HEK293T (cell line): ENCODE data around the gene HOXD4.

ENCODE experiments used
- CTCF ChIA-PET: fragments of 350-600 bp; formaldehyde crosslinking; extraction: SDS; loops from one replicate; lab custom pipeline; 2021; ENCODE audit warnings: antibody characterized with exemption, inconsistent platforms; lab: Yijun Ruan, JAX
- POLR2A ChIA-PET: fragments of 350-600 bp; formaldehyde crosslinking; extraction: SDS; loops from one replicate; lab custom pipeline; 2020; ENCODE audit warnings: antibody characterized with exemption, inconsistent platforms; lab: Yijun Ruan, JAX
- DNase-seq: peaks from one replicate; pipeline ENCODE4 v3.0.0; 2012; ENCODE audit warnings: mixed read lengths; ENCODE audit errors: extremely low spot score
- ARNT ChIP-seq: fragments of 450-650 bp; IDR thresholded peaks from 2 replicates; pipeline ENCODE4 v1.6.1; 2017; ENCODE audit warnings: mild to moderate bottlenecking
- BHLHE40 ChIP-seq: fragments of 450-650 bp; IDR thresholded peaks from 2 replicates; pipeline ENCODE4 v1.6.1; 2016; ENCODE audit warnings: mild to moderate bottlenecking, moderate library complexity, borderline replicate concordance
- CTBP1 ChIP-seq: fragments of 450-650 bp; IDR thresholded peaks from 2 replicates; pipeline ENCODE4 v1.6.1; 2016; ENCODE audit warnings: borderline replicate concordance
- ELF4 ChIP-seq: fragments of 450-650 bp; IDR thresholded peaks from 2 replicates; pipeline ENCODE4 v1.6.1; 2017; ENCODE audit warnings: antibody characterized with exemption
- FOXA1 ChIP-seq: fragments of 450-650 bp; IDR thresholded peaks from 2 replicates; pipeline ENCODE4 v1.6.1; 2016; ENCODE audit warnings: mild to moderate bottlenecking
- FOXK2 ChIP-seq: fragments of 450-650 bp; IDR thresholded peaks from 2 replicates; pipeline ENCODE4 v1.6.1; 2016; ENCODE audit warnings: mild to moderate bottlenecking
- FOXM1 ChIP-seq: fragments of 450-650 bp; IDR thresholded peaks from 2 replicates; pipeline ENCODE4 v1.6.1; 2017; ENCODE audit warnings: mild to moderate bottlenecking, borderline replicate concordance
- HDGF ChIP-seq: fragments of 450-650 bp; IDR thresholded peaks from 2 replicates; pipeline ENCODE4 v1.6.1; 2017; ENCODE audit warnings: antibody characterized with exemption, borderline replicate concordance
- L3MBTL2 ChIP-seq: fragments of 450-650 bp; conservative IDR thresholded peaks from 2 replicates; pipeline ENCODE4 v1.6.1; 2016; ENCODE audit warnings: mild to moderate bottlenecking
- LEF1 ChIP-seq: fragments of 450-650 bp; IDR thresholded peaks from 2 replicates; pipeline ENCODE4 v1.6.1; 2017; ENCODE audit warnings: mild to moderate bottlenecking, borderline replicate concordance
- NFRKB ChIP-seq: fragments of 450-650 bp; IDR thresholded peaks from 2 replicates; pipeline ENCODE4 v1.6.1; 2016; ENCODE audit warnings: mild to moderate bottlenecking, moderate library complexity
- PKNOX1 ChIP-seq: fragments of 450-650 bp; IDR thresholded peaks from 2 replicates; pipeline ENCODE4 v1.6.1; 2016
- SP1 ChIP-seq: fragments of 450-650 bp; IDR thresholded peaks from 2 replicates; pipeline ENCODE4 v1.6.1; 2017
- SUZ12 ChIP-seq: fragments of 450-650 bp; IDR thresholded peaks from 2 replicates; pipeline ENCODE4 v1.6.1; 2016; ENCODE audit warnings: mild to moderate bottlenecking
- TARDBP ChIP-seq: fragments of 450-650 bp; IDR thresholded peaks from 2 replicates; pipeline ENCODE4 v1.6.1; 2016
- ZNF384 ChIP-seq: fragments of 450-650 bp; IDR thresholded peaks from 2 replicates; pipeline ENCODE4 v1.6.1; 2016

HOXD4 gene

GRCh38 chr2:176138923-176139660, 12.3 kb upstream of the HOXD4 start:
- ChIA-PET POLR2A (interaction anchor here (1.0 to 1.2 kb wide), 3 partner anchors 8 to 498 kb away, joined by 3 to 5 read pairs (median 3); no protein-coding TSS in a partner anchor), CTCF (interaction anchor here (0.8 to 2.9 kb wide), 6 partner anchors 12 to 512 kb away, joined by 3 to 26 read pairs (median 12); no protein-coding TSS in a partner anchor)
- TF ChIP-seq FOXA1 (no peak), HDGF (no peak), ARNT (no peak), LEF1 (no peak), SUZ12 (no peak), SP1 (no peak)
- DNase-seq = no peak

GRCh38 chr2:176139661-176140512, 11.5 kb upstream of the HOXD4 start:
- ChIA-PET CTCF (interaction anchor here (0.6 to 2.9 kb wide), 26 partner anchors 8 to 1009 kb away, joined by 3 to 26 read pairs (median 4); partner anchors contain the start of gene MTX2), POLR2A (interaction anchor here (1.2 to 1.8 kb wide), 4 partner anchors 9 to 497 kb away, joined by 3 to 13 read pairs (median 5); no protein-coding TSS in a partner anchor)
- no peak for TF ChIP-seq ARNT
- no peak for TF ChIP-seq CTBP1
- TF ChIP-seq FOXM1 = no peak
- TF ChIP-seq TARDBP = no peak
- TF ChIP-seq HDGF = no peak
- no peak for TF ChIP-seq NFRKB
- no peak for TF ChIP-seq BHLHE40
- TF ChIP-seq PKNOX1 = no peak
- TF ChIP-seq ELF4 = no peak
- no peak for TF ChIP-seq FOXA1
- no peak for TF ChIP-seq SUZ12
- TF ChIP-seq SP1 = no peak
- no peak for TF ChIP-seq LEF1
- TF ChIP-seq ZNF384 = no peak
- TF ChIP-seq FOXK2 = no peak
- TF ChIP-seq L3MBTL2 = no peak
- DNase-seq = no peak

- peak; percentile 85 for DNase-seq
- ChIA-PET CTCF (interaction anchor here (0.6 to 2.9 kb wide), 30 partner anchors 9 to 1008 kb away, joined by 3 to 26 read pairs (median 4); partner anchors contain the start of genes HOXD4 and MTX2), POLR2A (interaction anchor here (1.0 to 1.8 kb wide), 4 partner anchors 15 to 413 kb away, joined by 3 to 13 read pairs (median 4); partner anchors contain the start of gene HOXD3)
- TF ChIP-seq HDGF (no peak), L3MBTL2 (peak; percentile 96), FOXM1 (0 out of 2 replicates have a peak, but pooled peaks have one; percentile 5)
These were observed 10.6 kb upstream of the HOXD4 start for GRCh38 chr2:176140513-176141317.

- ChIA-PET POLR2A (no interaction called here), CTCF (no interaction called here)
- no peak for DNase-seq
- TF ChIP-seq TARDBP (no peak), BHLHE40 (no peak), FOXK2 (no peak), CTBP1 (no peak), SUZ12 (no peak), HDGF (no peak), NFRKB (no peak), PKNOX1 (no peak), SP1 (no peak), L3MBTL2 (no peak), LEF1 (no peak), ZNF384 (no peak), ELF4 (no peak), FOXA1 (no peak), ARNT (no peak)
These were observed 9.1 kb upstream of the HOXD4 start for GRCh38 chr2:176142281-176142680.

- TF ChIP-seq CTBP1 (no peak), L3MBTL2 (peak; percentile 86), SP1 (no peak)
- no peak for DNase-seq
- CTCF ChIA-PET = interaction anchor here (1.0 to 3.0 kb wide), 2 partner anchors 240 to 310 kb away, joined by 3 to 11 read pairs; no protein-coding TSS in a partner anchor
- POLR2A ChIA-PET = interaction anchor here (0.7 to 1.5 kb wide), 4 partner anchors 9 to 310 kb away, joined by 3 to 7 read pairs (median 4); no protein-coding TSS in a partner anchor
These were observed 6.0 kb upstream of the HOXD4 start for GRCh38 chr2:176145085-176145969.
